Measurements from ENCODE around the gene RFX7.
"Not testable (repeated sequence)": the region's sequence is repeated elsewhere in the genome, so short reads cannot be mapped to it uniquely, and the experiment has no call there.

DNA sequence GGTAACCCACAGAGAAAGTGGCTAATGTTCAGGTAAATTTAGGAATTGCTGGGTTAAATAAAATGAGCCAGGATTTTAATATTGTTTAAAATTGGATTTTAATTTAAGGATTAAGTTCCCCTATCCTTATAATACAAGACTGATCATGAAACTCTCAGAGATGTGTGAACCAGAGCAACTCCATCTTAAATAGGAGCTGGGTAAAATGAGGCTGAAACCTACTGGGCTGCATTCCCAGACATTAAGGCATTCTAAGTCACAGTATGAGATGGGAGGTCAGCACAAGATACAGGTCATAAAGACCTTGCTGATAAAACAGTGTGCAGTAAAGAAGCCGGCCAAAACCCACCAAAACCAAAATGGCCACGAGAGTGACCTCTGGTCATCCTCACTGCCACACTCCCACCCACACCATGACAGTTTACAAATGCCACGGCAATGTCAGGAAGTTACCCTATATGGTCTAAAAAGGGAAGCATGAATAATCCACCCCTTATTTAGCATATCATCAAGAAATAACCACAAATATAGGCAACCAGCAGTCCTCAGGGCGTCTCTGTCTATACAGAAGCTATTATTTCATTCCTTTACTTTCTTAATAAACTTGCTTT is 40.3 kb downstream of the RFX7 start:
- TF ChIP-seq, protein P1, sequence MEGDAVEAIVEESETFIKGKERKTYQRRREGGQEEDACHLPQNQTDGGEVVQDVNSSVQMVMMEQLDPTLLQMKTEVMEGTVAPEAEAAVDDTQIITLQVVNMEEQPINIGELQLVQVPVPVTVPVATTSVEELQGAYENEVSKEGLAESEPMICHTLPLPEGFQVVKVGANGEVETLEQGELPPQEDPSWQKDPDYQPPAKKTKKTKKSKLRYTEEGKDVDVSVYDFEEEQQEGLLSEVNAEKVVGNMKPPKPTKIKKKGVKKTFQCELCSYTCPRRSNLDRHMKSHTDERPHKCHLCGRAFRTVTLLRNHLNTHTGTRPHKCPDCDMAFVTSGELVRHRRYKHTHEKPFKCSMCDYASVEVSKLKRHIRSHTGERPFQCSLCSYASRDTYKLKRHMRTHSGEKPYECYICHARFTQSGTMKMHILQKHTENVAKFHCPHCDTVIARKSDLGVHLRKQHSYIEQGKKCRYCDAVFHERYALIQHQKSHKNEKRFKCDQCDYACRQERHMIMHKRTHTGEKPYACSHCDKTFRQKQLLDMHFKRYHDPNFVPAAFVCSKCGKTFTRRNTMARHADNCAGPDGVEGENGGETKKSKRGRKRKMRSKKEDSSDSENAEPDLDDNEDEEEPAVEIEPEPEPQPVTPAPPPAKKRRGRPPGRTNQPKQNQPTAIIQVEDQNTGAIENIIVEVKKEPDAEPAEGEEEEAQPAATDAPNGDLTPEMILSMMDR (IDR thresholded peaks at IDR 0.05), result not testable (repeated sequence)
- TF ChIP-seq KDM5A (IDR thresholded peaks at IDR 0.05); EP300 (IDR thresholded peaks at IDR 0.05); MAZ (IDR thresholded peaks at IDR 0.05; ENCODE audit: borderline replicate concordance, low read depth, low read length); POLR2A (IDR thresholded peaks at IDR 0.05; ENCODE audit: low read length); PHF8 (IDR thresholded peaks at IDR 0.05; ENCODE audit: borderline replicate concordance, low read depth): not testable (repeated sequence)
- TF ChIP-seq, protein P2, sequence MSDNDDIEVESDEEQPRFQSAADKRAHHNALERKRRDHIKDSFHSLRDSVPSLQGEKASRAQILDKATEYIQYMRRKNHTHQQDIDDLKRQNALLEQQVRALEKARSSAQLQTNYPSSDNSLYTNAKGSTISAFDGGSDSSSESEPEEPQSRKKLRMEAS (IDR thresholded peaks at IDR 0.05), result not testable (repeated sequence)

Measured in A549 (cell line).